HEK293 (cell line): ENCODE results near the gene RHOBTB3.

Source experiments
- CTCF ChIA-PET: fragments of 350-600 bp; formaldehyde crosslinking; extraction: SDS; loops from one replicate; lab custom pipeline; 2021; ENCODE audit warnings: antibody characterized with exemption; lab: Yijun Ruan, JAX
- POLR2A ChIA-PET: fragments of 300-600 bp; formaldehyde crosslinking; extraction: SDS; loops from one replicate; lab custom pipeline; 2020; ENCODE audit warnings: antibody characterized with exemption, inconsistent platforms; lab: Yijun Ruan, JAX
- H3K27ac ChIP-seq: fragments of 200-500 bp; sonication (Bioruptor generic); 2 replicates; pipeline ENCODE4 v1.5.1; 2014; ENCODE audit warnings: low read depth, low read length, control low read depth, inconsistent platforms; ENCODE audit errors: extremely low read depth
- H3K36me3 ChIP-seq, 2 experiments: fragments of 200-500 bp in 1 of 2; sonication (Bioruptor generic) in 1 of 2; 1 replicate in 1 of 2; 2 replicates in 1 of 2; pipeline ENCODE4 v1.5.1; 2014 to 2017; ENCODE audit warnings: inconsistent platforms in 2 of 2, low read length in 2 of 2; ENCODE audit not compliant: control insufficient read depth in 2 of 2, insufficient read depth in 1 of 2
- H3K4me1 ChIP-seq: fragments of 200-500 bp; sonication (Bioruptor generic); 2 replicates; pipeline ENCODE4 v1.5.1; 2014; ENCODE audit warnings: mild to moderate bottlenecking, low read length, inconsistent platforms; ENCODE audit not compliant: control insufficient read depth, insufficient read depth
- H3K4me3 ChIP-seq: 2 replicates; pipeline ENCODE4 v1.5.1; 2011; ENCODE audit warnings: low read depth, mild to moderate bottlenecking, control low read depth, low read length, moderate library complexity
- H3K9me3 ChIP-seq: fragments of 200-500 bp; sonication (Bioruptor generic); 2 replicates; pipeline ENCODE4 v1.5.1; 2014; ENCODE audit warnings: low read depth, low read length, inconsistent platforms; ENCODE audit not compliant: control insufficient read depth, insufficient read depth
- BCL11A ChIP-seq: fragments of 450-650 bp; formaldehyde crosslinking; IDR thresholded peaks from 2 replicates; pipeline ENCODE4 v1.5.1; 2016; ENCODE audit warnings: low read depth, missing biosample characterization, missing genetic modification characterization
- CTCF ChIP-seq: fragments of 450-650 bp; formaldehyde crosslinking; IDR thresholded peaks from 2 replicates; pipeline ENCODE4 v1.5.1; 2016; ENCODE audit warnings: missing biosample characterization, missing genetic modification characterization
- GLIS2 ChIP-seq: fragments of 450-650 bp; formaldehyde crosslinking; IDR thresholded peaks from 2 replicates; pipeline ENCODE4 v1.5.1; 2016; ENCODE audit warnings: missing biosample characterization, missing genetic modification characterization
- PRDM1 ChIP-seq: fragments of 450-650 bp; formaldehyde crosslinking; IDR thresholded peaks from 2 replicates; pipeline ENCODE4; 2016; ENCODE audit warnings: missing biosample characterization, missing genetic modification characterization
- SP7 ChIP-seq: fragments of 450-650 bp; formaldehyde crosslinking; IDR thresholded peaks from 2 replicates; pipeline ENCODE4 v1.5.1; 2016; ENCODE audit warnings: missing biosample characterization, missing genetic modification characterization
- ZBTB44 ChIP-seq: fragments of 450-650 bp; IDR thresholded peaks from 2 replicates; pipeline ENCODE4 v1.5.1; 2018; ENCODE audit warnings: missing biosample characterization, mild to moderate bottlenecking, missing genetic modification characterization
- ZNF133 ChIP-seq: fragments of 450-650 bp; formaldehyde crosslinking; IDR thresholded peaks from 2 replicates; pipeline ENCODE4 v1.5.1; 2016; ENCODE audit warnings: missing biosample characterization, missing genetic modification characterization
- ZNF148 ChIP-seq: fragments of 450-650 bp; formaldehyde crosslinking; IDR thresholded peaks from 2 replicates; pipeline ENCODE4 v1.5.0; 2017; ENCODE audit warnings: missing biosample characterization, missing genetic modification characterization, borderline replicate concordance
- ZNF24 ChIP-seq: fragments of 450-650 bp; formaldehyde crosslinking; IDR thresholded peaks from 2 replicates; pipeline ENCODE4 v1.5.1; 2016; ENCODE audit warnings: missing biosample characterization, missing genetic modification characterization
- ZNF341 ChIP-seq: fragments of 450-650 bp; formaldehyde crosslinking; IDR thresholded peaks from 2 replicates; pipeline ENCODE4; 2016; ENCODE audit warnings: low read depth, missing biosample characterization, missing genetic modification characterization
- ZNF404 ChIP-seq: fragments of 450-650 bp; formaldehyde crosslinking; IDR thresholded peaks from 2 replicates; pipeline ENCODE4 v1.5.1; 2017; ENCODE audit warnings: missing biosample characterization, missing genetic modification characterization
- ZNF48 ChIP-seq: fragments of 450-650 bp; formaldehyde crosslinking; IDR thresholded peaks from 2 replicates; pipeline ENCODE4 v1.5.1; 2016; ENCODE audit warnings: missing biosample characterization, missing genetic modification characterization
- ZNF530 ChIP-seq: fragments of 450-650 bp; formaldehyde crosslinking; IDR thresholded peaks from 2 replicates; pipeline ENCODE4 v1.5.1; 2016; ENCODE audit warnings: low read depth, missing biosample characterization, missing genetic modification characterization
- ZNF549 ChIP-seq: fragments of 450-650 bp; IDR thresholded peaks from 2 replicates; pipeline ENCODE4 v1.5.1; 2018; ENCODE audit warnings: missing biosample characterization, missing genetic modification characterization, mild to moderate bottlenecking, inconsistent platforms, moderate library complexity
- ZNF580 ChIP-seq: fragments of 450-650 bp; formaldehyde crosslinking; IDR thresholded peaks from 2 replicates; pipeline ENCODE4 v1.5.1; 2016; ENCODE audit warnings: missing biosample characterization, missing genetic modification characterization
- ZNF623 ChIP-seq: fragments of 450-650 bp; formaldehyde crosslinking; IDR thresholded peaks from 2 replicates; pipeline ENCODE4 v1.5.1; 2016; ENCODE audit warnings: missing biosample characterization, missing genetic modification characterization
- ZNF704 ChIP-seq: fragments of 450-650 bp; formaldehyde crosslinking; IDR thresholded peaks from 2 replicates; pipeline ENCODE4 v1.5.1; 2016; ENCODE audit warnings: missing biosample characterization, missing genetic modification characterization
- ZSCAN30 ChIP-seq: fragments of 450-650 bp; IDR thresholded peaks from 2 replicates; pipeline ENCODE4 v1.5.1; 2018; ENCODE audit warnings: missing biosample characterization, mild to moderate bottlenecking, missing genetic modification characterization, moderate library complexity

The RHOBTB3 gene

GRCh38 chr5:95762652-95763041, 31.5 kb downstream of the RHOBTB3 start:
- Histone ChIP-seq H3K4me1 (peaks cover 11% of the 10 kb centered on the region), H3K9me3 (no peaks in the 10 kb centered on the region), H3K27ac (no peak overlapping the region), H3K4me3 (no peak overlapping the region), H3K36me3 (peaks cover 5 to 20% of the 10 kb centered on the region in 2 experiments; a peak in 2 of 3 replicates)
- no peak for TF ChIP-seq ZNF341
- 0 out of 2 replicates have a peak, but pooled peaks have one; percentile 14 for TF ChIP-seq PRDM1 (tag by site-specific recombination)
- TF ChIP-seq ZNF24 (tag by site-specific recombination) = no peak
- CTCF ChIA-PET = interaction anchor here (1.0 to 1.9 kb wide), 4 partner anchors 12 to 98 kb away, joined by 3 to 6 read pairs (median 4); no protein-coding TSS in a partner anchor
- POLR2A ChIA-PET = interaction anchor here (1.8 to 1.9 kb wide), 2 partner anchors 31 to 116 kb away, joined by 4 to 8 read pairs; partner anchors contain the start of genes RFESD and RHOBTB3

- Histone ChIP-seq H3K27ac (no peak overlapping the region), H3K4me1 (peaks cover 11% of the 10 kb centered on the region), H3K36me3 (peaks cover 5 to 20% of the 10 kb centered on the region in 2 experiments; a peak in 2 of 3 replicates), H3K4me3 (no peak overlapping the region), H3K9me3 (no peaks in the 10 kb centered on the region)
- POLR2A ChIA-PET = no interaction called here
- CTCF ChIA-PET = interaction anchor here (1.0 to 1.4 kb wide), 2 partner anchors 17 to 100 kb away, joined by 3 to 6 read pairs; no protein-coding TSS in a partner anchor
- TF ChIP-seq CTCF (tag by site-specific recombination) (no peak), ZNF549 (no peak), ZSCAN30 (tag by site-specific recombination) (no peak), ZNF133 (no peak), ZBTB44 (tag by site-specific recombination) (no peak), ZNF48 (no peak), ZNF530 (tag by site-specific recombination) (no peak), GLIS2 (tag by site-specific recombination) (no peak), SP7 (tag by site-specific recombination) (no peak), ZNF404 (tag by site-specific recombination) (no peak), ZNF580 (no peak), ZNF704 (tag by site-specific recombination) (no peak), ZNF623 (tag by site-specific recombination) (no peak), ZNF148 (tag by site-specific recombination) (no peak), BCL11A (no peak)
These were observed 32.8 kb downstream of the RHOBTB3 start for GRCh38 chr5:95763941-95764340.
